ENCODE measurements around the gene WIPF1. TPM values are rescaled to one million over a fixed set of nuclear protein-coding genes. Genes with fewer than 3 reads are reported as not detected.

WIPF1 gene
- total RNA-seq, 2 donors from 2014 or later: 6.7 to 21.4 TPM

DNA sequence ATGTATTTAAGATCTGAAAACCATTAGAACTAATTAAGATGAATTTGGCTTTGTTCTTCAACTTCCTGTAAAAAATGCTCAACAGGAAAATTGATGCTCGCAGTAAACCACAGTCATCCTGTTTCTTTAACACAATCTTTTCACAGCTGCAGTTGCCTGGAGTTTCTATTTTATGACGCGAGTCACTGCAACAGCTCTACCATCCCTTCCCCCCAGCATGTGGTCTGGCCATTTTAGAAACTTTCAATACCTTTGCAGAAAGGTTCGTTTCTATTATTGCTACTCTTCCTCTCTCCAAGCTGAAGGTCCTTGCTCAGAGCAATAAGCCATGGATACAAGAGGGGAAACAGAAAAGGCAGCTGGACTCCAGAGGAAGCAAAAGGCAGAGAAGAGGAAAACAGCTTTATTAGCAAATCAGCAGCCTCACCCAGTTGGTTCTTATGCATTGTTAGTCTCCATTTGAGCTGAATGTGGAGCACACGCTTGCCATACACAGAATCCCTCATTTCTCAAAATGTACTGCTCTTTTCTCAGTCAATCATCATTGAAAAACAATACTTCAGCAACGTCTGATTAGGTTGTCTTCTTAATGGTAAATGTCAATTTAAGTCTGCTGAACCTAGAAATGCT is 3.9 kb downstream of the WIPF1 start:
- no peaks in the 10 kb centered on the region for H3K9me3 ChIP-seq
- no peaks in the 10 kb centered on the region for H3K36me3 ChIP-seq
- peak overlapping the region; percentile 75 for H3K27ac ChIP-seq
- no peaks in the 10 kb centered on the region for H3K27me3 ChIP-seq
- peak; percentile 47 for DNase-seq
- H3K4me1 ChIP-seq: no peaks in the 10 kb centered on the region
- intact Hi-C loops (cut with DNase I): no loop called here
- H3K4me3 ChIP-seq: no peak overlapping the region
- peak overlapping the region; percentile 46 to 51 for H3K9ac ChIP-seq (ENCODE audit: low read depth in 2 of 2, low read length in 2 of 2)
- TF ChIP-seq CTCF (IDR thresholded peaks at IDR 0.05): no peak

- Histone ChIP-seq H3K27ac (peak overlapping the region; percentile 75), H3K4me3 (no peak overlapping the region), H3K9me3 (no peaks in the 10 kb centered on the region), H3K4me1 (no peaks in the 10 kb centered on the region), H3K9ac (ENCODE audit: low read depth in 2 of 2, low read length in 2 of 2) (no peak overlapping the region), H3K36me3 (no peaks in the 10 kb centered on the region), H3K27me3 (no peaks in the 10 kb centered on the region)
- TF ChIP-seq CTCF (IDR thresholded peaks at IDR 0.05): no peak
- intact Hi-C loops (cut with DNase I): no loop called here
- DNase-seq: no peak
Observed at GRCh38 chr2:174593041-174593440, 4.6 kb downstream of the WIPF1 start.

- Histone ChIP-seq H3K9ac (ENCODE audit: low read depth in 2 of 2, low read length in 2 of 2) (peak overlapping the region in 1 of 2 donors; percentile 31), H3K36me3 (no peaks in the 10 kb centered on the region), H3K4me3 (no peak overlapping the region), H3K4me1 (no peaks in the 10 kb centered on the region), H3K27ac (no peak overlapping the region), H3K27me3 (no peaks in the 10 kb centered on the region), H3K9me3 (no peaks in the 10 kb centered on the region)
- no peak for TF ChIP-seq CTCF (IDR thresholded peaks at IDR 0.05)
- intact Hi-C loops (cut with DNase I): no loop called here
- DNase-seq: no peak
Observed at GRCh38 chr2:174591740-174592139, 5.9 kb downstream of the WIPF1 start.

GRCh38 chr2:174590928-174591648 is 6.5 kb downstream of the WIPF1 start:
- Histone ChIP-seq H3K27me3 (no peaks in the 10 kb centered on the region), H3K27ac (peak overlapping the region; percentile 6), H3K4me1 (no peaks in the 10 kb centered on the region), H3K4me3 (no peak overlapping the region), H3K9me3 (no peaks in the 10 kb centered on the region), H3K9ac (ENCODE audit: low read depth in 2 of 2, low read length in 2 of 2) (no peak overlapping the region), H3K36me3 (no peaks in the 10 kb centered on the region)
- intact Hi-C loops (cut with DNase I): no loop called here
- no peak for DNase-seq
- no peak for TF ChIP-seq CTCF (IDR thresholded peaks at IDR 0.05)

DNA sequence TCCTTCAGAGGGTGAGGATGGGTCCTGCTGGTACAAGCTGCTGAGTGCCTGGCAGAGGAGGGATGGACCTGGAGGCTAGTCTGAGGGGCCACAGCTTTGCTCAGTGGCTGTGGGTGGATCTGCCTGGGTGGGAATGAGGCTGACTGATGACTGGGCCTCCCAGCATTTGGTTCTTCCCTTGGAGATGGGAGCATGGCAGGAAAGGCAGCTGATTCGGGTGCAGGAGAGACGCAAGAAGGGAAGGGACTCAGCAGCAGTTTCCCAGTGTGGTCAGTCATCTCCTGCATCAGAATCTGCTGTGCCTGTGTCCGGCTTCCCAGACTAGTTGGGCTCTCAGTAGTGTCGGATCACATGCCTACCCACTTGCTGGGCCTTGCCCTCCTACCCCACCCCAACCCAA is 7.3 kb downstream of the WIPF1 start:
- H3K4me1 ChIP-seq: no peaks in the 10 kb centered on the region
- intact Hi-C loops (cut with DNase I): no loop called here
- no peak for TF ChIP-seq CTCF (IDR thresholded peaks at IDR 0.05)

More for the DNA sequence above, 7.3 kb downstream of the WIPF1 start:
- Histone ChIP-seq H3K9ac (ENCODE audit: low read depth in 2 of 2, low read length in 2 of 2) (no peak overlapping the region), H3K9me3 (no peaks in the 10 kb centered on the region), H3K4me3 (no peak overlapping the region), H3K36me3 (no peaks in the 10 kb centered on the region), H3K27ac (no peak overlapping the region), H3K27me3 (no peaks in the 10 kb centered on the region)
- no peak for DNase-seq

Measured in colonic mucosa (tissue), 4 donors.